Activated T-cell treated with anti-CD3 and anti-CD28 coated beads for 48 hours (primary cell): Measurements from ENCODE around the gene ARIH1.
"Not testable (repeated sequence)": the region's sequence is repeated elsewhere in the genome, so short reads cannot be mapped to it uniquely, and the experiment has no call there.

Experiments
- DNase-seq: peaks from one replicate; pipeline ENCODE4 v3.0.0-alpha.2; 2020; ENCODE audit warnings: low read depth

ARIH1 gene

GRCh38 chr15:72608084-72608483 is 134.0 kb downstream of the ARIH1 start:
- not testable (repeated sequence) for DNase-seq

- DNase-seq: no peak
Measured at GRCh38 chr15:72609862-72610261, 135.7 kb downstream of the ARIH1 start.

- DNase-seq: not testable (repeated sequence)
Measured at GRCh38 chr15:72612324-72612723, 138.2 kb downstream of the ARIH1 start.

DNA sequence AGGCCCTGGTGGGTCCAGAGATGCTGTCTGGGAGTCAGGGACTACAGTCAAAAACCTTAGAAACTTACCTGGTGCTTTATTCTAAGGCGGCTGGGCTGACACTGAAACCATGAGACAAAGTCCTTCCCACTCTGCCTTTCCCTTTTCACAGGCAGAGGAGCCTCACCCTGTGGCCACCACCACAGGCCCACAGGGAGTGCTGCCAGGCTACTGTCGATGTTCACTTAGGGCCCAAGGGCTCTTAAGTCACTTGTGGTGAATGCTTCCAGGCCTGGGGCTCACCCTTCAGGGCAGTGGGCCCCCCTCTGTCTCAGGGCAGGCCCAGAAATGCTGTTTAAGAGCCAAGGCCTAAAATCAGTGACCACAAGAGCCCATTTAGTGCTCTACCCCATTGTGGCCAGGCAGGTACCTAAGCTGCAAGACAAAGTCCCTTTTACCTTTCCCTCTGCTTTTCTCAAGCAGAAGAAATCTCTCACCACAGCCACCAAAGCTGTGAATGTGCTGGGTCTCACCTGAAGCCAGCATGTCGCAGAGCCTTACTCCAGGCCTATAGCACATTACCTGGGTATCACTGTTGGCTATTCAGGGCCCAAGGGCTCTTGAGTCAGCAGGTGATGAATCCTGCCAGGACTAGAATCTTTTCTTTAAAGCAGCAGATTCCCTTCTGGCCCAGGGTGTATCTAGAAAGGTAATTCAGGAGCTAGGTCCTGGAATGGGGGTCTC is 140.8 kb downstream of the ARIH1 start:
- no peak for DNase-seq

DNA sequence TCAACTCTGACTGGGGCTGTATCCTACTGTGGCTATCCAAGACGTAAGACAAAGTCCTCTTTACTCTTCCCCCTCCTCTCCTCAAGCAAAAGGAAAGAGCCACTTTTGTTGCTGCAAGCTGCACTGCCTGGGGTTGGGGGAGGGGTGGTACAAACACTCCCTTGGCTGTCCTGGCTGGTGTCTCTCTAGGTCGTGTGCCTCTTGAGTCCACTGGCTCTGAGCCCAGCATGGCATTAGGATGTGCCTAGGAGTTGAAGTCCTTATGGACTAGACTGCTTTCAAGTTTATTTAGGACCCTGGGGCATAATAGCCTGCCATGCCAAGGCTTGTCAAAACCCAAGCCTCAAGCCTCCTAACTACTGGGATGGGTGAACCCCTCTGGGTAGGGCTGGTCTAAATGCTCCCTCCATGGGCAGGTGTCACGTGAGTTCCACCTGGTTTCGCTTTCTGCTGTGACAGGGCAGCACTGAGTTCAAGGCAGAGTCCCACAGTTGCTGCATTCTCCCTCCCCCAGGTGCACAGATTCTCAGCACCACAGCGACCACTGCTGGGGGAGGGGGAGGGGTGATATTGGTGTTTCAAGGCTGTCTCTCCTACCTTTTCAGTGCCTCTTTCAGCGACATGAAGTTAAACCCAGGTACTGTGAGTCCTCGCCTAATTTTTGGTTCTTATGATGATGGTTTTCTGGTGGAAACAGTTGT is 141.6 kb downstream of the ARIH1 start:
- not testable (repeated sequence) for DNase-seq

GRCh38 chr15:72616491-72617210 is 142.5 kb downstream of the ARIH1 start:
- no peak for DNase-seq

DNA sequence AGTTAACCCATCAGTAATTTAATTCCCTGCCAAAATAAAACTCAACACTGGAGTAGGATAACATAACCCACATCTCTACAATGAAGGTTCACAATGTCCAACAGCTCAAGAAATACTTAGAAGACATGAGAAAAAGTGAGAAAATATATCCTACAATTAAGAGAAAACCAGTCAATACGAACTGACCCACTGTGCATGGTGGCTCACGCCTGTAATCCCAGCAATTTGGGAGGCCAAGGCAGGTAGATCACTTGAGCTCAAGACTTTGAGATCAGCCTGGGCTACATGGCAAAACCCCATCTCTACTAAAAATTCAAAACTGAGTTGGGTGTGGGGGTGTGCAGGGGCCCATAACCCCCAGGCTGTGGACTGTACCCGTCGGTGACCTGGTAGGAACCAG is 149.7 kb downstream of the ARIH1 start:
- DNase-seq: not testable (repeated sequence)

DNA sequence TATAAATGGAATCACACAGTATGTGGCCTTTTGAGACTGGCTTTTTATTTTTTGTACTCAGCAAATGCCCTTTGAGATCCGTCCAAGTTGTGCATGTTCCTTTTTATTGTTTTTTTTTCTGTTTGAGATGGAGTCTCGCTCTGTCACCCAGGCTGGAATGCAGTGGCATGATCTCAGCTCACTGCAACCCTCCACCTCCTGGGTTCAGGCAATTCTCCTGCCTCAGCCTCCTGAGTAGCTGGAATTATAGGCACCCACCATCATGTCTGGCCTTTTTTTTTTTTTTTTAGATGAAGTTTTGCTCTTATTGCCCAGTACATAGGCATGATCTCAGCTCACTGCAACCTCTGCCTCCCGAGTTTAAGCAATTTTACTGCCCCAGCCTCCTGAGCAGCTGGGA is 152.0 kb downstream of the ARIH1 start:
- not testable (repeated sequence) for DNase-seq

DNA sequence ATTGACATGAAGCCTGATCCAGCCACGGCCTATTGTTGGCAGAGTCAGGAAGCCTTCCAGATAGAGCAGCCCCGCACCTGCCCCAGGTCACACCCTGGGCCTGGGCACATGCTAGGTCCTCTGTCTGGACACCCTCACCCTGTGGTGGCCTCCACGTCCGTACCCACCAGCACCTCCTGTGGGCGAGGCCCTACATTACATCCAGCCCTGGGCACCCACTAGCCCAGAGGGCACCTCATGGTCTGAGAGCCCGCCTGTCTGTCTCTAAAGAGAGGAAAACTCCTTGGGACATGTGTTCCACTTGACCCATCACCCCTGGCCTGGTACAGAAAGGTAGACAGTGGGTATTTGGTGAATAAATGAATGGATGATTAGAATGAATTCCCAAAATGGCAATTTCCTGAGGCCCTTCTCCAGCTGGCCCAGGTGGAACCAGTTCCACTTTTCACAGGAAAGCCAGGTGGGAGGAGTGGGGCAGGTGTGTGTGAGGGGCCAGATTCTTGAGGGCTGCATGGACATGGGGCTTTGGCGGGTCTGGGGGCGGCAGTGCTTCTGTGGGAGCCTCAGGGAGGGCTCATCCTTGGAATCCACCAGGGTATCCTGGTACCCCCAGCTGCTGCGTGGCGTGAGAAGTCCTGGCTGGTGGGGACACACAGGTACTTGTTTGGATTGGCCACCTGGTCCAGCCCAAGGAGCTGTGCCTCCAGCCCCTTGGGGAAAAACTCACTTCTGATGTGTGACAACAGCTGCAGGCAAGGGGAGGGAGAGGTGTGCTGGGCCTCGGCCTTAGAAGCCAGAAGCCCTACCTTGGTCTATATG is 154.3 kb downstream of the ARIH1 start:
- peak; percentile 18 for DNase-seq

GRCh38 chr15:72629068-72629570 is 155.0 kb downstream of the ARIH1 start:
- not testable (repeated sequence) for DNase-seq

GRCh38 chr15:72636519-72637282 is 162.6 kb downstream of the ARIH1 start:
- DNase-seq: peak; percentile 70

DNA sequence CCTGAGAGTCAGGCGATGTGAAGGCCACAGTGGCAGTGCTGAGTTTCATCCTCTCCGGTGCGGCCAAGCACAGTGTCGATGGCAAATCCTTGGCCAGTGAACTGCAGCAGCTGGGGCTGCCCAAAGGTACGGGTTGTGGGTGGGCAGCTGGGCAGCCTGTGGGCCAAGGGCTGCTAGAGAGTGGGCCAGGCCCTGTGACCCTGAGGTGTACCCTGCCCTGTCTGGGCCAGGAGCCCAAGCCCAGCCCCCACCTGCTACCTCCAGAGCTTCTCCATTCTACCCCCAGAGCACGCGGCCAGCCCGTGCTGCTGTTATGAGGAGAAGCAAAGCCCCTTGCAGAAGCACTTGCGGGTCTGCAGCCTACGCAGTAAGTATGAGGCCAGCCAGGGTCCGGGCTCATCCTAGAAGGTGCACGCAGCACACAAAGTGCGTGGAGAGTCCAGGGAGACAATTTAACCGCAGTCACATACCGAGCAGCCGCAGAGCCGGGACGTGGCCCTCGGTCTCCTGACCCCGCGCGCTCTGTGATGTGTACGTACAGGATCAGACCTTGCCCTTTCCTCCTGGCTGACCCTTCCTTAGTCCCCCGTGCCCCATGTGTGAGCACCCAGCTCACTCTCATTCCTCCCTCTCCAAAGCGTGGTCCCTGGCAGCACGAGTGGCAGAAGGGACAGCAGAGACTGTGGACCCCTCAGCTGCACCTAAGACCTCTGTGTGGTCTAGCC is 165.8 kb downstream of the ARIH1 start:
- not testable (repeated sequence) for DNase-seq

DNA sequence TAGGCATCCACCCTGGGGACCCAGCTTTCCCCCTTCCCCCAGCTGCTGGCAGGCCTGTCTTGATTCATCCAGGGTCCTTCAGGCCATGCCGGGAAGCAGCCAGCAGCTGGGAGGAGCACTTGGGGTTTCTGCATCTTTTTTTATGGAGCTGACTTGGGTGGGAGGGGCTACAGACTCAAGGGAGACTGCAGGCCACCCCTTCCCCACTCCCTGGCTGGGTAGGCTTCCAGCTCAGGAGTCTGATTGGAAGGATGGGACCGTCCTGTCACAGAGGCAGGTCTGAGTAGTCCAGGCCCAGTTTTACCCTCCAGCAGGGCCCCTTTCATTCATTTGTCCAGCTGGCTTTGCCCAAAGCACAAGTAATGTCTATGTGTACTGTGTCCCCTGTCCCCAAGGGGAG is 168.1 kb downstream of the ARIH1 start:
- not testable (repeated sequence) for DNase-seq

- not testable (repeated sequence) for DNase-seq
Measured at GRCh38 chr15:72648631-72649253, 174.6 kb downstream of the ARIH1 start.
